Fibroblast of the aortic adventitia (primary cell): Measurements from ENCODE around the gene PGA5. TPM values are rescaled to one million over a fixed set of nuclear protein-coding genes. Genes with fewer than 3 reads are reported as not detected.

Source experiments
- DNase-seq: peaks from one replicate; pipeline ENCODE4 v3.0.0-alpha.2; 2010; ENCODE audit warnings: low read depth
- H3K4me3 ChIP-seq: 2 replicates; pipeline ENCODE4 v1.5.1; 2011; ENCODE audit warnings: low read depth, mild to moderate bottlenecking, control low read depth, low read length, moderate library complexity
- CTCF ChIP-seq: IDR thresholded peaks from 2 replicates; pipeline ENCODE4 v1.5.1; 2011; ENCODE audit warnings: mild to moderate bottlenecking, low read length, control low read depth, inconsistent platforms; ENCODE audit not compliant: insufficient read depth
- total RNA-seq: library from RNA; depleted of rRNA; stranded (reverse); fragments of >200 nt; gene quantifications from 2 replicates; pipeline ENCODE4 v1.2.3, GENCODE V29; 2012; ENCODE audit warnings: low replicate concordance

The PGA5 gene
- total RNA-seq, 1 donor, result not detected

- H3K4me3 ChIP-seq, result no peak overlapping the region
- no peak for TF ChIP-seq CTCF
- no peak for DNase-seq
Measured at GRCh38 chr11:61287338-61287977, 46.5 kb downstream of the PGA5 start.

- no peak for DNase-seq
- H3K4me3 ChIP-seq, result no peak overlapping the region
- no peak for TF ChIP-seq CTCF
Measured at GRCh38 chr11:61290905-61291690, 50.1 kb downstream of the PGA5 start.

- no peak overlapping the region for H3K4me3 ChIP-seq
- DNase-seq, result no peak
- TF ChIP-seq CTCF, result no peak
Measured at GRCh38 chr11:61292356-61292755, 51.4 kb downstream of the PGA5 start.

- peak; percentile 49 for DNase-seq
- no peak for TF ChIP-seq CTCF
- peak overlapping the region; percentile 72 for H3K4me3 ChIP-seq
Measured at GRCh38 chr11:61293867-61294716, 53.1 kb downstream of the PGA5 start.

GRCh38 chr11:61294717-61295595 lies 54.0 kb downstream of the PGA5 start, which contains the start of gene VWCE:
VWCE (minus strand) TSS chr11:61295316; CDS start chr11:61295037, 279 bp downstream.
- DNase-seq, result peak; percentile 43
- peak; percentile 42 for TF ChIP-seq CTCF
- H3K4me3 ChIP-seq, result peak within 1 kb of the TSS; percentile 72

- no peak for DNase-seq
- H3K4me3 ChIP-seq, result peak overlapping the region; percentile 72
- TF ChIP-seq CTCF, result no peak
Measured at GRCh38 chr11:61295596-61295926, 54.6 kb downstream of the PGA5 start.
